Choroid plexus epithelial cell (primary cell): ENCODE measurements around the gene ARFGAP2.
"Not testable (repeated sequence)": the region's sequence is repeated elsewhere in the genome, so short reads cannot be mapped to it uniquely, and the experiment has no call there.

ENCODE experiments used
- DNase-seq: peaks from one replicate; pipeline ENCODE4 v3.0.0-alpha.2; 2010; ENCODE audit warnings: low read depth
- H3K4me3 ChIP-seq: 2 replicates; pipeline ENCODE4 v1.5.1; 2011; ENCODE audit warnings: low read depth, mild to moderate bottlenecking, control low read depth, low read length, moderate library complexity
- CTCF ChIP-seq: conservative IDR thresholded peaks from 2 replicates; pipeline ENCODE4 v1.5.1; 2011; ENCODE audit warnings: low read depth, mild to moderate bottlenecking, control low read depth, inconsistent platforms, low read length, moderate library complexity

ARFGAP2 gene

GRCh38 chr11:47213950-47214565, 37.4 kb upstream of the ARFGAP2 start:
- peak overlapping the region; percentile 62 for H3K4me3 ChIP-seq
- peak; percentile 82 for DNase-seq
- no peak for TF ChIP-seq CTCF

- no peak overlapping the region for H3K4me3 ChIP-seq
- no peak for TF ChIP-seq CTCF
- no peak for DNase-seq
Measured at GRCh38 chr11:47212938-47213337, 36.3 kb upstream of the ARFGAP2 start.

DNA sequence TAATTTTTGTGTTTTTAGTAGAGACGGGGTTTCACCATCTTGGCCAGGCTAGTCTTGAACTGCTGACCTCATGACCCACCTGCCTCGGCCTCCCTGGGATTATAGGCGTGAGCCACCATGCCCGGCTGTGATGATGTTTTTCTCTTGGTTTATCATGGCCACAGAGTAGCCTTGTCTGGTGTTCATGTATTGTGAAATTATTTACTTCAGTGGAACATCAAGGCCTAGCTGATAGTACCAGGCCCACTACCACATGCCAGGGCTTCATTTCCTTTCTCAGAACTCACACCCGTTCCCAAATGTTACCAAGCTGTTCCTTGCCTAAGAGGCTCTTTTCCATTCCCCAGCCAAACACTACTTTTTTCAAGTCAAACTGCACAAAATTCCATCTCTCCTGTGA, 31.9 kb upstream of the ARFGAP2 start:
- no peak for TF ChIP-seq CTCF
- no peak overlapping the region for H3K4me3 ChIP-seq
- no peak for DNase-seq

DNA sequence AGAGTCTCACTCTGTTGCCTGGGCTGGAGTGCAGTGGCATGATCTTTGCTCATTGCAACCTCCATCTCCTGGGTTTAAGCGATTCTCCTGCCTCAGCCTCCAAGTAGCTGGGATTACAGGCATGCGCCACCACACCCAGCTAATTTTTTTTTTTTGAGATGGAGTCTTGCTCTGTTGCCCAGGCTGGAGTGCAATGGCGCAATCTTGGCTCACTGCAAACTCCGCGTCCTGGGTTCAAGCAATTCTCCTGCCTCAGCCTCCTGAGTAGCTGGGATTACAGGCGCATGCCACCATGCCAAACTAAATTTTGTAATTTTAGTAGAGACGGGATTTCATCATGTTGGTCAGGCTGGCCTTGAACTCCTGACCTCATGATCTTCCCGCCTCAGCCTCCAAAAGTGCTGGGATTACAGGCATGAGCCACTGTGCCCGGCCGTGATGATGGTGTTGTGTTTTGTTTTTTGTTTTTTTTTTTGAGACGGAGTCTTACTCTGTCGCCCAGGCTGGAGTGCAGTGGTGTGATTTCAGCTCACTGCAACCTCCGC, 31.4 kb upstream of the ARFGAP2 start:
- DNase-seq, H3K4me3 ChIP-seq: not testable (repeated sequence)

- no peak overlapping the region for H3K4me3 ChIP-seq
- TF ChIP-seq CTCF, result no peak
- DNase-seq, result no peak
Measured at GRCh38 chr11:47207459-47207858, 30.8 kb upstream of the ARFGAP2 start.

DNA sequence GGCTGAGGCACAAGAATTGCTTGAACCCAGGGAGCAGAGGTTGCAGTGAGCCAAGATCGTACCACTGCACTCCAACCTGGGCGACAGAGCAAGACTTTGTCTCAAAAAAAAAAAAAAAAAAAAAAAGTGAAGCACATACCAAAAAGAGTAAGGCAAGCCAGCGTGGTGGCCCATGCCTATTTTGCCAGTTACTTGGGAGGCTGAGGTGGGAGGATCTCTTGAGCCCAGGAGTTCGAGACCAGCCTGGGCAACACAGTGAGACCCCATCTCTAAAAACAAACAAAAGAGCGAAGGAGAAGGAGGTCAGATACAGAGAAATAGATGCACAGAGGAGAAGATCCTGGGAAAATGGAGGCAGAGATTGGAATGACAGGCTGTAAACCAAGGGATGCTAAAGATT, 29.9 kb upstream of the ARFGAP2 start:
- DNase-seq, H3K4me3 ChIP-seq: not testable (repeated sequence)

DNA sequence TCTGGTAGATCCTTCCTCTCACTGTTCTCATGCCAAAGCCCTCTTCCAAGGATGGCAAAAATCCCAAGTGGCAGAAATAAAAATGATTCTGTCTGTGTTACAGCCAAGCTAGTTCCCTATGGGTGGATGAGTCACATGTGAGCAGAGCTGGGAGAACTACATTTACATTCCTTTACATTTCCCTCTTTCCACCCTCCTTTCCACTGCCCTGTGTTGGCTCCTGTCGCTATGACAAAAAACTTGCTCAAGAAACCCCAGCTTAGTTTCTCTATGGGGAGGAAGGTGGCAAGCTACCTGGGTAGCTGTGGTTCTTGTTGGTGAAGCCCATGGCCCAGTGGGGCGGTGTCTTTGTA, 27.9 kb upstream of the ARFGAP2 start:
- H3K4me3 ChIP-seq, result no peak overlapping the region
- no peak for TF ChIP-seq CTCF
- peak; percentile 43 for DNase-seq

GRCh38 chr11:47202576-47202975, 25.9 kb upstream of the ARFGAP2 start:
- no peak overlapping the region for H3K4me3 ChIP-seq
- no peak for TF ChIP-seq CTCF
- no peak for DNase-seq
